AG09319 (cell line): ENCODE results near the gene GBP1.

Experiments
- DNase-seq: peaks from one replicate; pipeline ENCODE4 v3.0.0-alpha.2; 2010; ENCODE audit warnings: low read depth; ENCODE audit errors: extremely low read depth
- TF ChIP-seq, protein P1 (sequence below): IDR thresholded peaks from 2 replicates; pipeline ENCODE4 v1.5.1; 2011; ENCODE audit warnings: low read depth, mild to moderate bottlenecking, inconsistent platforms, low read length, moderate library complexity

GBP1 gene

DNA sequence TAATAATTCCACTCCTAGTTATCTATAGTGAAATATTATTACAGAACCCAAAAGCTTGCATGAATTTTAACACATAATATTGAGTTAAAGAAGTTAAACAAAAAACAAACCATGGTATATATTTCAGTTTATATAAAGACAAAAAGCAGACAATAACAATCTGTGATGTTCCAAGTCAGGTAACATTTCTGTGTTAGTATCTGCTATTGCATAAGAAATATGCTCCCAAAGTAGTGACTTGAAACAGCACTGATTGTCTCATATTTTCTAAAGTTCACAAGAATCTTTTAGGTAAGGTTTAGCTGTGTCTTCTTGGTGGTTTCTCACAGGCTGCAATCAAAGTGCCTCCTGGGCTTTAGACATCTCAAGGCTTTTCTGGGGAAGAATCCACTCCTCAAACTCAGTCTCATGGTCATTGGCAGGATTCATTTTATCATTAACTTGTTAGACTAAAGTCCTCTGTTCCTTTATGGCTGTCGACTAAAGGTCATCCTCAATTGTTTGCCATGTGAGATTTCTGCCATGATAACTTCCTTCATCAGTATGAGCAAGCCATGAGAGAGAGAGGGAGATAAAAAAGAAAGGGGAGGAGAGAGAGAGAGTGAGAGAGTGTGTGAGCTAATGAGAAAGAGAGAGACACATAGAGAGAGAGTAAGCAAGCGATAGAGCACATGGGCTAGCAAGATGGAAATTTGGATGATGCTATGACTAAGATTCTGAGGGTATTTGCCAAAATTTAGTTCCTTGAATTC is 19.9 kb downstream of the GBP1 start:
- no peak for DNase-seq
- TF ChIP-seq, protein P1, sequence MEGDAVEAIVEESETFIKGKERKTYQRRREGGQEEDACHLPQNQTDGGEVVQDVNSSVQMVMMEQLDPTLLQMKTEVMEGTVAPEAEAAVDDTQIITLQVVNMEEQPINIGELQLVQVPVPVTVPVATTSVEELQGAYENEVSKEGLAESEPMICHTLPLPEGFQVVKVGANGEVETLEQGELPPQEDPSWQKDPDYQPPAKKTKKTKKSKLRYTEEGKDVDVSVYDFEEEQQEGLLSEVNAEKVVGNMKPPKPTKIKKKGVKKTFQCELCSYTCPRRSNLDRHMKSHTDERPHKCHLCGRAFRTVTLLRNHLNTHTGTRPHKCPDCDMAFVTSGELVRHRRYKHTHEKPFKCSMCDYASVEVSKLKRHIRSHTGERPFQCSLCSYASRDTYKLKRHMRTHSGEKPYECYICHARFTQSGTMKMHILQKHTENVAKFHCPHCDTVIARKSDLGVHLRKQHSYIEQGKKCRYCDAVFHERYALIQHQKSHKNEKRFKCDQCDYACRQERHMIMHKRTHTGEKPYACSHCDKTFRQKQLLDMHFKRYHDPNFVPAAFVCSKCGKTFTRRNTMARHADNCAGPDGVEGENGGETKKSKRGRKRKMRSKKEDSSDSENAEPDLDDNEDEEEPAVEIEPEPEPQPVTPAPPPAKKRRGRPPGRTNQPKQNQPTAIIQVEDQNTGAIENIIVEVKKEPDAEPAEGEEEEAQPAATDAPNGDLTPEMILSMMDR = no peak

DNA sequence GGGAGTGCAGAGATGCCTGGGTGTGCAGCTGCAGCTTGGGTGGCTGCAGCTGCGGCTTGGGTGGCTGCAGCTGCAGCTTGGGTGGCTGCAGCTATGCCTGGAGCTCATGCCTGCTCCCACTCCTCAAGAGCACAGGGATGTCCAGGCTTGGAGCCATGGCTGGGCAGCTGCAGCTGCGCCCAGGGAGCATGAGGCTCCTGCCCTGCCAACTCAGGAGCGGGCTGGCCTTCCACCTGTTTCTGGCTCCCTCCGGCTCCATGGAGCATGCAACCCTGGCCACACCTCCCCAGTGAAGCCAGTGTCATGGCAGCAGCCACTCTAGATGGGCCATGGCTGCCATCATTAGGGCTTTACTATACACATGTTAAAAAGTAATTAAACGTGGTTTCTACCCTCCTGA is 21.1 kb downstream of the GBP1 start:
- TF ChIP-seq, protein P1 = no peak
- DNase-seq = no peak

DNA sequence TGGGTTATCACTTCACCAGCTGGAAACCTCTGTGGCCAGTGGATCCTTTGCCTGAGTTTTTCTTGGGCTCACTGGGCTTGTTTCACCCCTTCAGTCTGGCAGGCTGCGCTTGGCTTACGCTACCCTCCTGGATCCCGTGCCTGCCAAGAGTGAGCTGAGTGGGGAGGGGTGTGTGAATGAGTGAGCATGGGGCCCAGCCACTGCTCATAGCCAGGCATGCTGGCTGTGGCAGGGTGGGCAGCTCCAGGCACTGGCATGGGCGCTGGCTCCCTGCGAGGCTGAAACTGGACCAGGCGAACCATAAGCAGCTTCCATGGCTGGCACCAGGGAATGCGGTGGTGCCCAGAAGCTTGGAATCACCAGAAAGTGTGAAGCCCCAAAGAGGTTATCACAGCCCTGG is 22.5 kb downstream of the GBP1 start:
- no peak for DNase-seq
- TF ChIP-seq, protein P1 = no peak

DNA sequence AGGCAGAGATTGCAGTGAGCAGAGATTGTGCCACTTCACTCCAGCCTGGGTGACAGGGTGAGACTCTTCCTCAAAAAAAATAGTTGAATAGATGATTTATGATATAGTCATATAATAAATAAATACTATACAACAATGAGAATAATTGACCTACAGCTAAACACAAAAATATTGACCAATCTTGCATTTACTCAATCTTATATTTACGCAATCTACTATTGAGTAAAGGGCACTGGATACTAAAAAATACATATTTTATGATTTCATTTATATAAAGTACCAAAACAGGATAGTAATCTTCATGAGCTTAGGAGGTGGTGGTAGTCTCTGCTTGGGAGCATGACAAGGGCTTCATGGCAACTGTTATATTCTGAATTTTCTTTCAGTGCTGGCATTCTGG is 23.3 kb downstream of the GBP1 start:
- TF ChIP-seq, protein P1 = no peak

DNA sequence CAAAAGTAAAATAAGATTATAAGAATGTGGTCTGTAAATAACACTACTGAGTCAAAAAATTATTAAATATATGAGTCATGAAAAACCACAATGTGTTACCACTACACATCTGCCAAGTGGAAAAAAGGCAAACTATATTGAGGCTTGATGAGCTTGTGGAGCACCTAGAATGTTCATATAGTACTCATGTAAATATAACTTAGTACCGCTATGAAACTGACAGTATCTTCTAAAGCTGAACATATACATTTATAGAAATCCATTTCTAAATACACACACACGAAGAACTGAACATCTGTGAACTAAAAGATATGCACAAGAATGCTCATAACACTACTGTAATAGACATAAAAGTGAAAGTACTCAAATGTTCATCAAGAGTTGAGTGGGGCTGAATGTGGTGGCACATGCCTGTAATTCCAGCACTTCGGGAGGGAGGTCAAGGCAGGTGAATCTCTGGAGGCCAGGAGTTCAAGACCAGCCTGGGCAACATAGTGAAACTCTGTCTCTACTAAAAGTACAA is 23.8 kb downstream of the GBP1 start:
- DNase-seq = no peak
- TF ChIP-seq, protein P1 = no peak

More for the DNA sequence above, 23.3 kb downstream of the GBP1 start:
- DNase-seq = no peak

DNA sequence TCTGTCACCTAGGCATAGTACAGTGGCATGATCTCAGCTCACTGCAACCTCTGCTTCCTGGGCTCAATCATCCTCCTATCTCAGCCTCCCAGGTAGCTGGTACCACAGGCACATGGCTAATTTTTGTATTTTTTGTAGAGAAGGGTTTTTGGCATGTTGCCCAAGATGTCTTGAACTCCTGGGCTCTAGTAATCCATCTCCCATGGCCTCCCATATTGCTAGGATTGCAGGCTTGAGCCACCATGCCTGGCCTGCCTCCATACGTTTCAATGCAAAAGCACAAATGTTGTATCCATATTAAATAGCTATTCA is 24.7 kb downstream of the GBP1 start:
- no peak for DNase-seq
- TF ChIP-seq, protein P1 = no peak

DNA sequence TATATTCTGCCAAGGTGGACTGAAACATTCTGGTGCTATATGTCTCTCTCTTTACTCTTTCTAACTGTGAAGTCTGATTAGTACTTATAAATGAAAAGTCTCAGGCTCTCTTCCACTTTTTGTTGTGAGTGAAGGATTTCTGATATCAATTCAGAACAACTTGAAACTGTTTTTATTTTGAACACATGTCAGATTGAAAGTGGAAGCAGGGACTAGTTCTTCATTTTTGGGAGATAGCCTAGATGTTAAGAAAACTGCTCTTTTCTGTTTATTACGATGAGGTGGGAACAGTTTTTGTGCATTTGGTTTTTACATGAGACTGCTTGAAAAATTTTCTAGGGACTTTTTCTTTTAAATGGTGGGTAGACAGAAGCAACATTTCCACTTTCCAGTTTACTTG is 27.8 kb downstream of the GBP1 start:
- TF ChIP-seq, protein P1 = no peak
- no peak for DNase-seq
